GM19025 (cell line): ENCODE results near the gene REST.
A peak's percentile ranks its signal among the peaks of the same experiment; 100 is the strongest.
"Not testable (repeated sequence)": the region's sequence is repeated elsewhere in the genome, so short reads cannot be mapped to it uniquely, and the experiment has no call there.

Experiments
- ATAC-seq: cut with Tn5 transposase; IDR thresholded peaks from one replicate; pipeline ENCODE4 v1.9.1; 2021; ENCODE audit warnings: mild to moderate bottlenecking, low read depth, moderate library complexity; ENCODE audit not compliant: unreplicated experiment

REST gene

GRCh38 chr4:56907489-56908205, at the start of gene REST:
Gene REST, plus strand, starts transcription at chr4:56907900. Its CDS starts 2,739 bp downstream, at chr4:56910639.
- peak; percentile 47 for ATAC-seq

- no peak for ATAC-seq
Observed at GRCh38 chr4:56859841-56860240, 47.9 kb upstream of the REST start.

GRCh38 chr4:56860781-56861180, 46.9 kb upstream of the REST start:
- no peak for ATAC-seq

- no peak for ATAC-seq
Observed at GRCh38 chr4:56861360-56861759, 46.3 kb upstream of the REST start.

- no peak for ATAC-seq
Observed at GRCh38 chr4:56863441-56864139, 44.1 kb upstream of the REST start.

GRCh38 chr4:56870946-56871345, 36.8 kb upstream of the REST start:
- ATAC-seq, result no peak

- ATAC-seq, result no peak
Observed at GRCh38 chr4:56871371-56871866, 36.3 kb upstream of the REST start.

GRCh38 chr4:56874166-56874565, 33.5 kb upstream of the REST start:
- no peak for ATAC-seq

- no peak for ATAC-seq
Observed at GRCh38 chr4:56874923-56875322, 32.8 kb upstream of the REST start.

- no peak for ATAC-seq
Observed at GRCh38 chr4:56876264-56876663, 31.4 kb upstream of the REST start.

GRCh38 chr4:56879996-56880395, 27.7 kb upstream of the REST start:
- ATAC-seq, result no peak

- ATAC-seq, result no peak
Observed at GRCh38 chr4:56880572-56880971, 27.1 kb upstream of the REST start.

- ATAC-seq, result not testable (repeated sequence)
Observed at GRCh38 chr4:56884511-56884910, 23.2 kb upstream of the REST start.

- no peak for ATAC-seq
Observed at GRCh38 chr4:56892691-56893090, 15.0 kb upstream of the REST start.

GRCh38 chr4:56897842-56898241, 9.9 kb upstream of the REST start:
- ATAC-seq, result not testable (repeated sequence)

- ATAC-seq, result not testable (repeated sequence)
Observed at GRCh38 chr4:56900186-56900585, 7.5 kb upstream of the REST start.

GRCh38 chr4:56902703-56903102, 5.0 kb upstream of the REST start:
- ATAC-seq, result no peak

- no peak for ATAC-seq
Observed at GRCh38 chr4:56905796-56906195, 1.9 kb upstream of the REST start.

- ATAC-seq, result no peak
Observed at GRCh38 chr4:56906489-56907393, 959 bp upstream of the REST start.

- peak; percentile 64 for ATAC-seq
Observed at GRCh38 chr4:56908206-56909085, 746 bp downstream of the REST start.
